ENCODE data around the gene GNG13.

GNG13 gene

DNA sequence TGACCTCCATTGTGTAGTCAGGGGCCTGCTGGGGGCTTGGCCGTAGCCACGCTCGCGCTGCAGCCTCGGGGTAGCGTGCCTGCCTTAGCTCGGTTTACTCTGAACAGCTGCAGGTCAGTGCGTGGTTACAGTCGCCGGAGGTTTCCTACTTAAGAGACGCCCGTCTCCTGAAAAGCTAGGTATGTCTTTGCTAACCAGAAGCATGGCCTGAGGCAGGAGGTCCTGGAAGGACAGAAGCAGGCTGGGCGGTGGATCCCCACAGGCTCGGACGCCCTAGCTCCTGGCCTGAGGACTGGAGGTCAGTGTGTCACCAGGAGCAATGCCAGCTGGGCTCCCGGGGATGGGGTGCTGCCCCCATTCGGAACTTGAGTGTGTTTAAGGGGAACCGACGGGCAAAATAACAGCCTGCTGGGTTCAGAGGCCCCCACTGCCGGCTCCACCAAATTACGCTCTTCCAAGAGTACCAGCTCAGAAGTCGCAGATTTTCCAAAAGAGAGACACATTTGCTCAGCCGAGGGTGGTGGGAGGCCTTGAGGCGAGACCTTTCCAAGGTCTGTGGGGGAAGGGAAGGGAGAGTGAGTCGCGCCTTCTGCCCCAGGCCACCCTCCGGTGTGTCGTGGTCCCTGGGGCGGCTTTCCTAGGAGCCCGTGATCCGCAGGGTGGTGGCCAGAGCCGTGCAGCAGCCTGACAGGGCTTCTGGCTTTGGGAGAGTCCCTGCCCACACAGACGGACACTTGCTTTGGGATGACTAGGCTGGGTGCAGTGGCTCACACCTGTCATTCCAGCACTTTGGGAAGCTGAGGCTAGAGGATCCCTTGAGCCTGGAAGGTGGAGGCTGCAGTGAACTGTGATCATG lies 3.9 kb upstream of the GNG13 start:
- Histone ChIP-seq H3K36me3 (ENCODE audit: insufficient read depth, low read depth, low read length) (no peaks in the 10 kb centered on the region), H3K4me3 (ENCODE audit: low read length) (no peak overlapping the region), H3K4me1 (ENCODE audit: insufficient read depth, low read length) (peaks cover 3% of the 10 kb centered on the region; the same call in 1 of the 2 replicates), H3K9me3 (ENCODE audit: insufficient read depth, low read depth, low read length) (no peaks in the 10 kb centered on the region), H3K9ac (ENCODE audit: low read depth, low read length) (no peak overlapping the region), H3K27ac (ENCODE audit: low read length) (no peak overlapping the region), H3K27me3 (ENCODE audit: insufficient read depth, low read length) (peaks cover 65% of the 10 kb centered on the region)

- Histone ChIP-seq H3K4me1 (ENCODE audit: insufficient read depth, low read length) (peaks cover 3% of the 10 kb centered on the region; the same call in 1 of the 2 replicates), H3K27me3 (ENCODE audit: insufficient read depth, low read length) (peaks cover 70% of the 10 kb centered on the region), H3K9ac (ENCODE audit: low read depth, low read length) (no peak overlapping the region)
Observed at GRCh38 chr16:803754-804080, 3.2 kb upstream of the GNG13 start.

DNA sequence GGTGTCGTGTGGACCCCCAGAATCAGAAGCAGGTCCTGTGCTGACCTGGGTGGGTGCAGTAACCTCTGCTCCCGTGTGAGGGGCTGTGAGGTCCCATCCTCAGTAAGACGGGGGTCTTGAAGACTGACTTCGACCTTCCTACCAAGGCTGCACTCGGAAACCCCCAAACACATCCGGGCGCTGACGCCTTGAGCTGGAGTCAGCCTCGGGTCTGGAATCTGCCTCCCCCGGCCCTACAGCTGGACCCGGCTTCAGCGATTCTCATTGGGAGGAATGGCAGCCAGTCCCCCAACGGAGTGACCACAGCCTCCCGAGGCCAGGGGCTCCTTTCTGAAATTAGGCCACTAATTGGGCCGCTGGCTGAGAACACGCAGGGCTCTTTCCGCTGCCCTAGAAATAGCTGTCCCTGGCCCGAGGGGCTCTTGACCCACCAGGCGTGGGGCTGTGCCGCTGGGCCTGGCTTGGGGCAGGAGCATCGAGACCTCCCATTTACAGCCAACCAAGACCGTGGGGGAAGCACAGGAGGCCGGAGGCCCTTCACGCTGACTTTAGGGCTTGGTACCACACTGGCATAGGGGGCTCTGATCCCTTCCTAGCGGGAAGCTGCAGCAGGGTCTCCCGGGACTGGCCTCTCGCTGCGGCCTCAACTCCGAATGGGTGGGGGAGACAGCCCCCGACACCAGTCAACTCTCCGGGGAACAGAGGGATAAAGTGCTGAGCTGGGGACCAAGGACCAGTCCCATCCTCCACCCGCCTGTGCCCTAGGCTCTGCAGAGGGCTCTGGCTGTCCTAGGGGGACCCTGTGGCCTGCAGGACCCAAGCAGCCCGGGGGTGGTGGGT lies 2.6 kb upstream of the GNG13 start:
- no peaks in the 10 kb centered on the region for H3K4me1 ChIP-seq (ENCODE audit: insufficient read depth, low read length)
- no peaks in the 10 kb centered on the region for H3K36me3 ChIP-seq (ENCODE audit: insufficient read depth, low read depth, low read length)
- H3K27me3 ChIP-seq (ENCODE audit: insufficient read depth, low read length) = peaks cover 66% of the 10 kb centered on the region
- no peaks in the 10 kb centered on the region for H3K9me3 ChIP-seq (ENCODE audit: insufficient read depth, low read depth, low read length)
- H3K27ac ChIP-seq (ENCODE audit: low read length) = no peak overlapping the region
- no peak overlapping the region for H3K4me3 ChIP-seq (ENCODE audit: low read length)
- H3K9ac ChIP-seq (ENCODE audit: low read depth, low read length) = no peak overlapping the region

More at GRCh38 chr16:803754-804080, 3.2 kb upstream of the GNG13 start:
- Histone ChIP-seq H3K4me3 (ENCODE audit: low read length) (no peak overlapping the region), H3K27ac (ENCODE audit: low read length) (no peak overlapping the region), H3K36me3 (ENCODE audit: insufficient read depth, low read depth, low read length) (no peaks in the 10 kb centered on the region), H3K9me3 (ENCODE audit: insufficient read depth, low read depth, low read length) (no peaks in the 10 kb centered on the region)

- H3K4me3 ChIP-seq (ENCODE audit: low read length) = no peak overlapping the region
- H3K4me1 ChIP-seq (ENCODE audit: insufficient read depth, low read length) = no peaks in the 10 kb centered on the region
- H3K9me3 ChIP-seq (ENCODE audit: insufficient read depth, low read depth, low read length) = no peaks in the 10 kb centered on the region
- no peaks in the 10 kb centered on the region for H3K36me3 ChIP-seq (ENCODE audit: insufficient read depth, low read depth, low read length)
- H3K27me3 ChIP-seq (ENCODE audit: insufficient read depth, low read length) = peaks cover 66% of the 10 kb centered on the region
- H3K27ac ChIP-seq (ENCODE audit: low read length) = no peak overlapping the region
- no peak overlapping the region for H3K9ac ChIP-seq (ENCODE audit: low read depth, low read length)
Observed at GRCh38 chr16:802461-802860, 1.9 kb upstream of the GNG13 start.

DNA sequence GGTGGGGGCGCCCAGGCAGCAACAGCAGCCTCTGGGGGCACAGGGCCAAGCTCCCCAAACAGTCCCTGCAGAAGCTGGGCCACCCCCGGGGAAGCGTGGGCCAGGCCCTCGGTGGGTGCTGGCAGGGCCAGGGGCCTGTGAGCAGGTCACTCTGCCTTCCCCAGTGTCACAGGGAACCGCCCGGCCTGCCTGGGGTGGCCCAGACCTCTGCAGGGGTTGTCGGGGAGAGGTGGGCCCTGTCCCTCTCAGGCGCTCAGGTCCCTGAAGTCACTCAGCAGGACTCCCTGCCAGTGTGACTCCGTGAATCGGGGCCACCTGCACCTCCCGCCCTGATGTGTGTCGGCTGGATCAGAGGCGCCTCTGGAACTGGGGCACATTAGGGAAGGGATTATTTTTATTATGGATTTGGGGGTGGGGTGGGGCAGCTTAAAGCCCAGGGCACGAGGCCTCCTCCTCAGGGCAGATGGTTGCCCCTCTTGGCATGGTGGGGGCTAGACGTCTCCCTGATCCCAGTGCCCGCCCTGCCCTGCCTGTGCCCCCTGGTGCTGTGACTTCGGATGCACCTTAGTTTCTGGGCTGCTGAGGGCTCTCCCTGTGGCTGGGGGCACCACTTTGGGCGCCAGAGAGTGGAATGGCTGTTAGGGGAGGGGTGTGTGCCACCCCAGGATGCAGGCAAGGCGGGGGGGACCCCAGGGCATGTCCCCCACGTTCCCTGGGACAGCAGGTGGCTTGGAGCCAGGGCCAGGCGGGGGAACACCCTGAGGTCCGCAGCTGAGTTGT lies 1.2 kb upstream of the GNG13 start:
- no peak overlapping the region for H3K9ac ChIP-seq (ENCODE audit: low read depth, low read length)
- no peaks in the 10 kb centered on the region for H3K4me1 ChIP-seq (ENCODE audit: insufficient read depth, low read length)
- H3K9me3 ChIP-seq (ENCODE audit: insufficient read depth, low read depth, low read length) = no peaks in the 10 kb centered on the region
- H3K4me3 ChIP-seq (ENCODE audit: low read length) = no peak overlapping the region
- 0 out of 2 replicates have a peak, but pooled peaks cover 2% of the 10 kb centered on the region for H3K36me3 ChIP-seq (ENCODE audit: insufficient read depth, low read depth, low read length)
- H3K27me3 ChIP-seq (ENCODE audit: insufficient read depth, low read length) = peaks cover 66% of the 10 kb centered on the region
- H3K27ac ChIP-seq (ENCODE audit: low read length) = no peak overlapping the region

- Histone ChIP-seq H3K27me3 (ENCODE audit: insufficient read depth, low read length) (peaks cover 66% of the 10 kb centered on the region), H3K27ac (ENCODE audit: low read length) (no peak overlapping the region), H3K4me1 (ENCODE audit: insufficient read depth, low read length) (no peaks in the 10 kb centered on the region), H3K36me3 (ENCODE audit: insufficient read depth, low read depth, low read length) (0 out of 2 replicates have a peak, but pooled peaks cover 7% of the 10 kb centered on the region), H3K9me3 (ENCODE audit: insufficient read depth, low read depth, low read length) (no peaks in the 10 kb centered on the region), H3K4me3 (ENCODE audit: low read length) (no peak overlapping the region; the same call in 1 of the 2 replicates), H3K9ac (ENCODE audit: low read depth, low read length) (no peak overlapping the region)
Observed at GRCh38 chr16:800834-801511, 439 bp upstream of the GNG13 start.

DNA sequence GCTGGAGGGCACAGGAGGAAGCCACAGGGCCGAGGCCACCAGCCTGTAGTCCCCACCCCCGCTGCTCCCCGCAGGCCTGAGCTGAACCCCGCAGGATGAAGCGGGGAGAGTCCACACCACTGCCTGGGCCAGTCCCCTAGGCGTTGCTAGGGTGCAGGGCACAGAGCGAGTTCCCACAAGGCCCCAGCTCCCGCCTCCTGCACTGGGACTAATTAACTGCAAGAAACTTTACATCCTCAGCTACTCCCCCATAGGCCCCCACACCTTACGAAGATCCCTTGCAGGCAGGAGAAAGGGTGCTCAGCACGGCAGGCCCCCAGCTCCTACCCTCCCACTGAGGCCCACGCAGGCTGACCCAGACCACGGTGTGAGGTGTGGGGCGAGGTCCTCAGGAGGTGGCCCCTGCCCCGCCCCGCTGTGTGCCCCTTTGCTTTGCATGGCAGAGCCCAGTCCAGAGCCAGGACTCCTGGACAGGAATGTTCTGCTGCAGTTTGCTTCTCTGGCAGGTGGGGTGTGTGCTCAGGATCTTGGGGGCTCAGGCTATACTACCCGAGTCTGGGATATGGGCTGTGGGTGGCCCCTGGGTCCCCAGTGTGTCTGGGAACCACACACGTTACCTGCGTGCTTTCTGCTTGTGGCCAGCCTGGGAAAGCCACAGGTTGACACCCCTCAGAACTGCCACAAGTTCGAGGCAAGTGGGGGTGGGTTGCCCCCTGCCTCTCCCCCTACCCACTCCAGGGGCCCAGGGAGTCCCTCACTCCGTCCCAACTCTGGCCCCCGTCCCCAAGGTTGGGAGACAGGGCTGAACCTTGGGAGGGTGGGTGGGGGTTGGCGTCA lies 1.2 kb downstream of the GNG13 start:
- Histone ChIP-seq H3K4me1 (ENCODE audit: insufficient read depth, low read length) (no peaks in the 10 kb centered on the region), H3K9me3 (ENCODE audit: insufficient read depth, low read depth, low read length) (no peaks in the 10 kb centered on the region), H3K27me3 (ENCODE audit: insufficient read depth, low read length) (peaks cover 52% of the 10 kb centered on the region), H3K4me3 (ENCODE audit: low read length) (no peak overlapping the region), H3K36me3 (ENCODE audit: insufficient read depth, low read depth, low read length) (0 out of 2 replicates have a peak, but pooled peaks cover 7% of the 10 kb centered on the region), H3K9ac (ENCODE audit: low read depth, low read length) (no peak overlapping the region), H3K27ac (ENCODE audit: low read length) (no peak overlapping the region)

GRCh38 chr16:798666-799065 lies 1.9 kb downstream of the GNG13 start:
- H3K36me3 ChIP-seq (ENCODE audit: insufficient read depth, low read depth, low read length) = 0 out of 2 replicates have a peak, but pooled peaks cover 9% of the 10 kb centered on the region
- H3K9me3 ChIP-seq (ENCODE audit: insufficient read depth, low read depth, low read length) = no peaks in the 10 kb centered on the region
- H3K9ac ChIP-seq (ENCODE audit: low read depth, low read length) = no peak overlapping the region
- no peaks in the 10 kb centered on the region for H3K4me1 ChIP-seq (ENCODE audit: insufficient read depth, low read length)
- H3K27ac ChIP-seq (ENCODE audit: low read length) = no peak overlapping the region
- peaks cover 45% of the 10 kb centered on the region for H3K27me3 ChIP-seq (ENCODE audit: insufficient read depth, low read length)
- no peak overlapping the region for H3K4me3 ChIP-seq (ENCODE audit: low read length)

DNA sequence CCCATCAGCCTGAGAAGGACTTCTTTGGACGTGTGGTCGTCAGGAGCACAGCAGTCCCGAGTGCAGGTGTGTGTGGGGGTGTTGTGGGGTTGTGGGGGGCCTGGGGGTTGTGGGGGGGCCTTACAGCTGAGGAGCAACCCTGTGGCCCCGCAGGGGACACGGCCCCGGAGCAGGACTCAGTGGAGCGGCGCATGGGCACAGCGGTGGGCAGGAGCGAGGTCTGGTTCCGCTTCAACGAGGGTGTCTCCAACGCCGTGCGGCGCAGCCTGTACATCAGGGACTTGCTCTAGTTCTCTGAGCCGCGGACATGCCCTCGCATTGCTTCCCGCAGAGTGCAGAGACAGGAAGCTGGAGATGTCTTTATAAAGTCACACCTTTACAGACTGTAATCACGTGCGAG lies 2.8 kb downstream of the GNG13 start:
- Histone ChIP-seq H3K4me3 (ENCODE audit: low read length) (no peak overlapping the region), H3K4me1 (ENCODE audit: insufficient read depth, low read length) (no peaks in the 10 kb centered on the region), H3K27ac (ENCODE audit: low read length) (no peak overlapping the region)

GRCh38 chr16:797120-797420 lies 3.5 kb downstream of the GNG13 start:
- Histone ChIP-seq H3K27ac (ENCODE audit: low read length) (no peak overlapping the region), H3K9me3 (ENCODE audit: insufficient read depth, low read depth, low read length) (no peaks in the 10 kb centered on the region)

More for the DNA sequence above, 2.8 kb downstream of the GNG13 start:
- H3K9me3 ChIP-seq (ENCODE audit: insufficient read depth, low read depth, low read length) = no peaks in the 10 kb centered on the region
- H3K9ac ChIP-seq (ENCODE audit: low read depth, low read length) = no peak overlapping the region
- H3K36me3 ChIP-seq (ENCODE audit: insufficient read depth, low read depth, low read length) = 0 out of 2 replicates have a peak, but pooled peaks cover 15% of the 10 kb centered on the region
- peaks cover 35% of the 10 kb centered on the region for H3K27me3 ChIP-seq (ENCODE audit: insufficient read depth, low read length)

More at GRCh38 chr16:797120-797420, 3.5 kb downstream of the GNG13 start:
- no peak overlapping the region for H3K4me3 ChIP-seq (ENCODE audit: low read length)
- H3K9ac ChIP-seq (ENCODE audit: low read depth, low read length) = no peak overlapping the region
- 0 out of 2 replicates have a peak, but pooled peaks cover 15% of the 10 kb centered on the region for H3K36me3 ChIP-seq (ENCODE audit: insufficient read depth, low read depth, low read length)
- no peaks in the 10 kb centered on the region for H3K4me1 ChIP-seq (ENCODE audit: insufficient read depth, low read length)
- H3K27me3 ChIP-seq (ENCODE audit: insufficient read depth, low read length) = peaks cover 29% of the 10 kb centered on the region
